GM19452 (cell line): ENCODE data around the gene WIZ.

Experiments used
- ATAC-seq: cut with Tn5 transposase; IDR thresholded peaks from one replicate; pipeline ENCODE4 v1.9.1; 2021; ENCODE audit not compliant: unreplicated experiment

WIZ gene

DNA sequence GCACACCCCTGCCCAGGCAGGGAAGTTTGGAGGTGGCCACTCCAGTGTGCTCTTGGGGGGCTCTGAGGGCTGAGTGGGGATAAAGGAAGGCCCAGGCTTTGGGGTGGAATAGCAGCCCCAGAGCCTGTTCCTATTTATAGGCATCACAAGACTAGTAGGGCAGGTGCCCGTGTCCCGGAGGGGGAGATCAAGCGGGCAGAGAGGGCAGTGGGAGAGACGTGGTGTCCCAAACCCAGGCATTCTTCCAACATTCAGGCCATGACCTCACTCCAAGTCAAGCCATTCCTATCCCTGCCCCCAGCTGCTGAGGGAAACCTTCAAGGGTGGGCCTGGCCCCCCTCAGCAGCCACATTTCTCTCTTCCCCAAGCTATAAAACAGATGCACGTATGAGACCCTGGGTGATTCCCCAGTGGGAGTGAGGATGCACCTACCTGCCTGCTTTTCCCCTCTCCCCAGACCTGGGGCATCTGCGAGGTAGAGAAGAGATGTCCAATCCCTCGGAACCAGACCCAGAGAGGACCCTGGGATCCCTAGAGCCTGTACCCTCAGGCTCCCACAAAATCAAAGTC, 3.9 kb downstream of the WIZ start:
- ATAC-seq = no peak

DNA sequence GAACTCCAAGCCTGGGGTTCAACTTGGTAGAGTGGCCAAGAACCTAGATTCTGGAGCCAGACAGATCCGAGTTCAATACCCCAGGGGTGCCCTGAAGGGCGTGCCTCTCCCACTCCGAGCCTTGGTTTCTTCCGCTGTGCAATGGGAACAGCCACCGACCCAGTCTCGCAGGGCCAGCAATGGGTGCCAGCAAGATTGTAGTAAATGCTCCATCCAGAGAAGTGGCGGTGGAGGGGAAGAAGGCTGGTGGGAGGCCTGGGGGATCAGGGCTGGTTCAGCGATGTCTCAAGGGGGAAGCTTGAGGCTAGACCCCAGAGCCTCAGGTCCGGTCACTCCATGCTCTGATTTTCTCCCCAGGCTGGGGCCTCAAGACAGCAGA, 4.5 kb downstream of the WIZ start:
- ATAC-seq = no peak

GRCh38 chr19:15444505-15445226, 5.1 kb downstream of the WIZ start:
- ATAC-seq = no peak

DNA sequence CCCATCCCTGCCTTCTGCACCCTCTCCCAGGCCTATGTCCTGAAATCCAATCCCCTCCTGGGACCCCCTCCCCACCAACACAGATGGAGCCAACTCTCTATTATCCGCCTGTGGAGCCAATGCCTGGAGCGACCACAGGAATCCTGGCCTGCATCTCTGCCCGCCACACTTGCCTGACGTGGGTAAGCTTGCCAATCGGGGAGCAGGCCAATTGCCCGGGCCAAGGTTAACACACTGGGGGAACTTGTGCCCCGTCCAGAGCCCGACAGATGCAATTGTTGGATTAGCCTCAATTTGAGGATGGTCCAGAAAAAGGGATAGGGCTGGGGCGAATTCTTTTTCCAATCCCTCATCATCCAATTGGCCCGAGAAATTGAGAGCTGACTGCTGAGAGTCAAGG, 5.9 kb downstream of the WIZ start:
- no peak for ATAC-seq

GRCh38 chr19:15443325-15443724, 6.4 kb downstream of the WIZ start:
- no peak for ATAC-seq

DNA sequence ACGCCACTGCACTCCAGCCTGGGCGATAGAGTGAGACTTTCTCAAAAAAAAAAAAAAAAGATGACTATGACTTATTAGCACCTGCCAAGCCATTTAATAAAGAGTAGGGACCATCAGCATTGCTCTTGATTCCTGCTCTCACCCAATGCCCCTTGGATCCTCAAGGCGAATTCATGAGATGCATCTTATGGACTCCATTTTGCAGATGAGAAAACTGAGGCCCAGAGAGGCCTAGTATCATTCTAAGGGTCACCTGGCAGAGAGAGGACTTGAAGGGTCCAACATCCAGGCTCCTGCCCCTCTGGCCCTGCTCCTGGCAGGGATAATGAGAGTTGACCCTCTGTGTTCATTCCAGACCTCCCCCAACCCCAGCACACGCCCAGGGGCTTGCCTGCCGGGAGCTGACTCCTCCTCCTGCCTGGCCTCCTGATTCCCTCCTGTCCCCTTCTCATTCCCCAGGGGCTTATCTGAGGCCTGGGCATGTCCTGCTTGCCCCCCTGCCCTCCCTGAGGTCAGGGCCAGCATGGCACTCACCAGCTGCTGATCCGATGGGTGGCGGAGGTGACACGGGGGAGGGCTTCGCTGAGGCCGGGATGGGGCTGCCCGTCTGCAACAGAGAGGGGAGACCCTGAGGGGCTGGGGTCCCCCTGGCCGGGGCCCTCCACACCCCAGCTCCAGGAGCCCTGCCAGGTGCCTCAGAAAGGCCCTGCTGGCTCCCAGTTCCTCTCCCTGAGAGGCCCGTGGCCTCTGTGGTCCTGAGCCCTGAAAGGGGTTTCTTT, 7.4 kb downstream of the WIZ start:
- no peak for ATAC-seq

DNA sequence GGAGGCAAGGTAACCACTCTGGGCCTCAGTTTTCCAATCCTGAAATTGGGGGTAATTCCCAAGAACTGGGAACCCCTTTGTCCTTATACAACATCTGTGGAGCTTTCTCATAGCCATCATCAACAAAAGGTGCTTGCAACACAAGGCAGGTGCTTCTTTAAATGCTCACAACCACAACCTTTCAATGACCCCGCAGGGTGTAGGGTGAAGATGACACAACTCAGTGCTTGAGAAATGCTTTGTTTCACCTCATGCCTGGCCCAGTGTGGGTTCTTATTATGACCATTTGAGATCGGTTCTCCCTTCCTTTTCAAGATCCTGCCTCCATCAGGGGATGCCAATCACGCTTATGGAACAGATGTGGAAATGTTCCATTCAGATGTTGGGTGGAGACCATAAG, 8.4 kb downstream of the WIZ start:
- ATAC-seq = no peak

GRCh38 chr19:15439821-15440641, 9.7 kb downstream of the WIZ start:
- no peak for ATAC-seq

DNA sequence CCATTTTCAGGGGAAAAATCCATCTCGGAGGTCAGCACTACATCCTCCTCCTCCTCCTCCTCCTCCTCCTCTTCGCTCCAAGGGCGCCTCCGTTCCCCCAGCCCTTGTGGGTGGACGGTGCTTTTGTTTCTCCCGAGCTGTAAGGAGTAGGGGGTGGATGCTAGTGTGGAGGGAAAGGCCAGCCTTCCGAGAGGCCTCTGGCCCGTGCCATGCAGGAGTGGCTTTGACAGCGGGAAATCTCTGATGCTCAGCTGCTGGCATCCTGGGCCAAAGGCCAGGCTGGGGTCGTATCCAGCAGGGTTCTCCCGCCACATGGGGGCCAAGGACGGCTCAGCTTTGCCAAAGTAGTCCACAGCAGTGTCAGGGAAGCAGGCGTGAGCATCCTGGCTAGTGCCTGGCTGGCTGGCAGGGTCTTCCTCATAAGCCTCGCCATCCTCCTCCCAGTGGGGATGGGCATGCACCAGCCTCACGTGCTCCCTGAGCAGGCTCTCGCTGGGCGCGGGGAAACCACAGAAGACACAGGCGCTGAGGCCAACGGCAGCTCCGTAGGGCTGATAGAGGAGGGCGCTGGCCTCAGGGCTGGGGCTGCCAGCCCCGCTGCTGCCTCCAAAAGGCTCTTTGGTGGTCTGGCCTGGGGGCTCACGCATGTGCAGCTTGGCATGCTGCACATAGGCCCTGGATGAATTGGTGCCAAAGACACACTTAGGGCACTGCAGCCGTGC, 10.5 kb downstream of the WIZ start:
- no peak for ATAC-seq

DNA sequence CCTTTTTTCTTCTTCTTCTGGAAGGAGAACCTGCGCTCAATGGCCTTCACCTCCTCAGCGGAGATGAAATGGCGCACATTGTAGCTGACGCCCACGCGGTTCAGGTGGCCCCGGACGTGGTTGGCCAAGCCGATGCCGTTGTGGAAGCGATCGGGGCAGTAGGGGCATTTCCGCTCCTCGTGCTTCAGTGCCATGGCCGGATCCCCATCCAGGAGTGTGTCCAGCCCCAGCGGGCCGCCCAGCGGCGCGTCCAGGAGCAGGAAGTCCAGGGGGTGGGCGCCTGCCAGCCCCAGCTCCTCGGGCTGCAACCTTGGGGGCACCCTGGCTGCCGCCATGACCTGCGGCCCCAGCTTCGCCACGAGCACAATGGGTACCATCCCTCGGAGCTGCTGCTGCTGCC, 11.2 kb downstream of the WIZ start:
- ATAC-seq = no peak

GRCh38 chr19:15438124-15438496, 11.6 kb downstream of the WIZ start:
- no peak for ATAC-seq

- ATAC-seq = no peak
Observed at GRCh38 chr19:15437355-15438123, 12.2 kb downstream of the WIZ start.

GRCh38 chr19:15436826-15437110, 13.0 kb downstream of the WIZ start:
- no peak for ATAC-seq

GRCh38 chr19:15436012-15436825, 13.5 kb downstream of the WIZ start:
- ATAC-seq = no peak

- ATAC-seq = no peak
Observed at GRCh38 chr19:15433519-15434069, 16.2 kb downstream of the WIZ start.

GRCh38 chr19:15432629-15433518, 16.9 kb downstream of the WIZ start:
- peak; percentile 72 for ATAC-seq

DNA sequence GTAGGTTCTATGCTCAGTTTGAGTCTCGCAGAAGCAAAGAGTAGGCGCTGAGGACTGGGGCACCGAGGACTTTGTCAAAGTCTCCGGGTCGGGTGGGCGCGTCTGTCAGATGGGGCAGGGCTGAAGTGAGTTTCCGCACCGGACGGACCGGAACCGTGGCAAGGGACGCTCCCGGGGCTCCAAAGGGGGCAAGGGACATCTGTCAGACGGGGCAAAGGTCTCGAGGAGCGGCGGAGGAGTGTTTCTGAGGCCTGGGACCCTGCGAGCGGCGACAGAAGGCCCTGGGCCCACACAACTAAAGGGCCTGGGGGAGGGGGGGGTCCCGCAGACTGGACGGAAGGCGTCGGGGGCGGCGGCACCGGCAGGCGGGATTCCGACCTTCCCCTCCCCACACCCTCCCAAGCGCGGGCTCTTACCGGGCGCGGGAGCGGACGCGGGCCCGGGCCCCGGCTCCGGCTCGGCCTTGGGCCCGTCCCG, 17.7 kb downstream of the WIZ start:
- no peak for ATAC-seq

GRCh38 chr19:15431396-15432017, 18.2 kb downstream of the WIZ start:
- no peak for ATAC-seq
